VCaP (cell line): ENCODE results near the gene MEIS3.

Experiments
- H3K27ac ChIP-seq: fragments of 450-650 bp; 2 replicates; pipeline ENCODE4 v1.5.1; 2017
- TF ChIP-seq, protein P1 (sequence below): fragments of 450-650 bp; conservative IDR thresholded peaks from 2 replicates; pipeline ENCODE4 v1.5.1; 2017; ENCODE audit warnings: mild to moderate bottlenecking, moderate library complexity

The MEIS3 gene

GRCh38 chr19:47456721-47457474 is 37.6 kb upstream of the MEIS3 start:
- TF ChIP-seq, protein P1, sequence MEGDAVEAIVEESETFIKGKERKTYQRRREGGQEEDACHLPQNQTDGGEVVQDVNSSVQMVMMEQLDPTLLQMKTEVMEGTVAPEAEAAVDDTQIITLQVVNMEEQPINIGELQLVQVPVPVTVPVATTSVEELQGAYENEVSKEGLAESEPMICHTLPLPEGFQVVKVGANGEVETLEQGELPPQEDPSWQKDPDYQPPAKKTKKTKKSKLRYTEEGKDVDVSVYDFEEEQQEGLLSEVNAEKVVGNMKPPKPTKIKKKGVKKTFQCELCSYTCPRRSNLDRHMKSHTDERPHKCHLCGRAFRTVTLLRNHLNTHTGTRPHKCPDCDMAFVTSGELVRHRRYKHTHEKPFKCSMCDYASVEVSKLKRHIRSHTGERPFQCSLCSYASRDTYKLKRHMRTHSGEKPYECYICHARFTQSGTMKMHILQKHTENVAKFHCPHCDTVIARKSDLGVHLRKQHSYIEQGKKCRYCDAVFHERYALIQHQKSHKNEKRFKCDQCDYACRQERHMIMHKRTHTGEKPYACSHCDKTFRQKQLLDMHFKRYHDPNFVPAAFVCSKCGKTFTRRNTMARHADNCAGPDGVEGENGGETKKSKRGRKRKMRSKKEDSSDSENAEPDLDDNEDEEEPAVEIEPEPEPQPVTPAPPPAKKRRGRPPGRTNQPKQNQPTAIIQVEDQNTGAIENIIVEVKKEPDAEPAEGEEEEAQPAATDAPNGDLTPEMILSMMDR, result no peak
- no peak overlapping the region for H3K27ac ChIP-seq

DNA sequence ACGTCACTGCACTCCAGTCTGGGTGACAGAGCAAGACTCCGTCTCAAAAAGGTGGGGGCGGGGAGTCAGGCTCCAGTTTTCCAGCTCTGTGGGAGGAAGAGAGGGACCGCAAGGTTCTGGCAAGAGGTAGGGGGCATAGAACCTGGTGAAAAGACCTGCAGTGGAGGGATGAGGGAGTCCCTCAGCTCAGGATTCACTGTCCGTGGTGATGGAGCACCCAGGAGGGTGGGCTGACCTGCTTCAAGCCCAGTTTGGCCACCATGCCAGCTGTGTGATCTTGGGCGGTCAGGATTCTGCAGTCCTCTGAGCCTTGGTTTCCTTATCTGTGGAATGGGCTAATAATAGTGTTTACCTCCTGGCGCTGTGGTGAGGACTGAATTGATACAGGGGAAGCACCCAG is 31.2 kb upstream of the MEIS3 start:
- TF ChIP-seq, protein P1, result no peak
- no peak overlapping the region for H3K27ac ChIP-seq

GRCh38 chr19:47448360-47448727 is 29.0 kb upstream of the MEIS3 start:
- H3K27ac ChIP-seq, result no peak overlapping the region
- TF ChIP-seq, protein P1, result no peak

DNA sequence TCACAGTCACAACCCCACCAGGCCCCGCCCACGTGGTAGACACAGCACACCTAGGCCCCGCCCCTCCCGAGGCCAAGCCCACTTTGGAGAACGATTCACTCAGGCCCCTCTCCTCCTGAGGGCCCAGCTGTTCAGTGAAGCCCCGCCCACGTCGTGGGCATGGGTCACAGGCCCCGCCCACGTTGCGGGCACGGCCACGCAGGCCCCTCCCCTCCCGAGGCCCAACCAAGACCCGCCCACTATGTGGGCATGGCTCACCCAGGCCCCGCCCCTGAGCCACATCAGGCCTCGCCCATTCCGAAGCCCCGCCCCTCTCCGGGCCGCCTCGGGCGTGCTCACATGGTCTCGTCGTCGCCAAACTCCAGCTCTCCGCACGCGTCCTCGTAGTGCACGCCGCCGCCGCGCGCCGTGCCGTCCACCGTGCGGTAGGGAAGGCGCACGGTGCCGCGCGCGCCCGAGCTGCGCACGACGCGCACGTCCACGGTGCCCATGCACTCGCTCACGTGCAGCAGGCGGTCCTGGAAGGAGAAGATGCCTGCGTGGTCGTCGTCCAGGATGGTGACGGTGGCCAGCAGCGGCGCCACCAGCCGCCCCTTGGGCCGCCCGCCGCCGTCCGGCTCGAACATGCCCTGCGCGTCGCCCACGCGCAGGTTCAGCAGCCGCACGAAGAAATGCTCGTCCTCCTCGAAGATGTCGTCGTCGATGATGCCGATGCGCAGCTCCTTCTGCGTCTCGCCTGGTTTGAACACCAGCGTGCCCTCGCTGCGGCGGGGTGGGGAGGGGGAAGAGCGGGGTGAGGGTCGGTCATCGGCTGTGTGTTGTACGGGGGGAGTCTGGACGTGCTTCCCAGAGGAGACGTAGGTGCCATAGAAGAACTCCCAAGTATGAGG is 28.4 kb upstream of the MEIS3 start:
- TF ChIP-seq, protein P1, result no peak
- peak overlapping the region; percentile 49 for H3K27ac ChIP-seq

GRCh38 chr19:47446534-47447469 is 27.5 kb upstream of the MEIS3 start:
- peak overlapping the region; percentile 49 for H3K27ac ChIP-seq

DNA sequence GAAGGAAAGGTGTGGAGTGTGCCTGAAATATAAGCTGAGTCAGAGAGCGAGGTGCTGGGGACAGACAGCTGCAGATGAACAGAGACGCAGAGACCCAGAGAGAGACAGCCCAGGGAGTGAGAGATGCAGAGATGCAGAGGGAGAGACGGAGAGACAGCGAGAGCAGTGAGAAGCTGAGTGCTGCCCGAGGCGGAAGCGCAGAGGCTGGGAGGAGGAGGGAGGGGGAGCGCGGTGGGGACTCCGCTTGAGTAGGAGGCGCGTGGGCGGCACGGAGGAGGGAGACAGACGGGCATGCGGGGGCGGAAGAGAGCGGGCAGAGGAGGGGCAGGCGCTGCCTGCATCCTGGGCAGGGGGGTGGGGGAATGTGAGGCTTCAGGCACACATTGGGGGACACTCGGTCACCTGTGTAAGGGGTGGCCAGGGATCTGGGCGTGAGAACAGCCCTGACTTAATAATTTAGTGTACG is 26.6 kb upstream of the MEIS3 start:
- TF ChIP-seq, protein P1, result no peak
- peak overlapping the region; percentile 49; the same call in 1 of the 2 replicates for H3K27ac ChIP-seq

More at GRCh38 chr19:47446534-47447469, 27.5 kb upstream of the MEIS3 start:
- TF ChIP-seq, protein P1, result no peak
